ENCODE results near the gene NRCAM.

Gene NRCAM

GRCh38 chr7:108225531-108226181 is 230.6 kb downstream of the NRCAM start:
- CTCF ChIA-PET, result interaction anchor here (1.0 kb wide), 1 partner anchor 233 kb away, joined by 4 read pairs; no protein-coding TSS in a partner anchor
- Histone ChIP-seq H3K36me3 (ENCODE audit: control insufficient read depth in 2 of 2, insufficient read depth in 1 of 2, low read length in 2 of 2) (no peaks in the 10 kb centered on the region), H3K4me3 (ENCODE audit: low read depth, low read length) (no peak overlapping the region), H3K9me3 (ENCODE audit: control insufficient read depth, insufficient read depth, low read depth, low read length) (no peaks in the 10 kb centered on the region), H3K4me1 (ENCODE audit: control insufficient read depth, insufficient read depth, low read length) (no peaks in the 10 kb centered on the region), H3K27ac (ENCODE audit: extremely low read depth, low read depth, low read length) (no peak overlapping the region)
- POLR2A ChIA-PET, result no interaction called here
- TF ChIP-seq ZNF37A (tag by site-specific recombination; IDR thresholded peaks at IDR 0.05) (no peak), ZNF645 (tag by site-specific recombination; IDR thresholded peaks at IDR 0.05) (no peak), ZNF626 (tag by site-specific recombination; IDR thresholded peaks at IDR 0.05) (no peak)

- H3K36me3 ChIP-seq (ENCODE audit: control insufficient read depth in 2 of 2, insufficient read depth in 1 of 2, low read length in 2 of 2), result no peaks in the 10 kb centered on the region
- no peak for TF ChIP-seq ZNF843 (tag by site-specific recombination; IDR thresholded peaks at IDR 0.05)
- peak; percentile 37; the same call in 1 of the 2 replicates for TF ChIP-seq PRDM6 (tag by site-specific recombination; IDR thresholded peaks at IDR 0.05)
- no peak overlapping the region for H3K4me3 ChIP-seq (ENCODE audit: low read depth, low read length)
- no peaks in the 10 kb centered on the region for H3K4me1 ChIP-seq (ENCODE audit: control insufficient read depth, insufficient read depth, low read length)
- ChIA-PET POLR2A (no interaction called here), CTCF (interaction anchor here (0.6 kb wide), 1 partner anchor 29 kb away, joined by 4 read pairs; no protein-coding TSS in a partner anchor)
- H3K9me3 ChIP-seq (ENCODE audit: control insufficient read depth, insufficient read depth, low read depth, low read length), result no peaks in the 10 kb centered on the region
- no peak overlapping the region for H3K27ac ChIP-seq (ENCODE audit: extremely low read depth, low read depth, low read length)
Observed at GRCh38 chr7:108224387-108224786, 231.8 kb downstream of the NRCAM start.

GRCh38 chr7:108222236-108222892 is 233.9 kb downstream of the NRCAM start:
- ChIA-PET POLR2A (interaction anchor here (0.7 kb wide), 1 partner anchor 38 kb away, joined by 3 read pairs; no protein-coding TSS in a partner anchor), CTCF (interaction anchor here (0.9 to 1.3 kb wide), 2 partner anchors 31 to 72 kb away, joined by 3 read pairs; no protein-coding TSS in a partner anchor)
- TF ChIP-seq ZNF785 (tag by site-specific recombination; IDR thresholded peaks at IDR 0.05), result no peak
- no peak for TF ChIP-seq ZNF202 (tag by site-specific recombination; IDR thresholded peaks at IDR 0.05; ENCODE audit: borderline replicate concordance)
- TF ChIP-seq ZNF132 (tag by site-specific recombination; IDR thresholded peaks at IDR 0.05; ENCODE audit: borderline replicate concordance), result no peak
- TF ChIP-seq ZNF37A (tag by site-specific recombination; IDR thresholded peaks at IDR 0.05), result no peak
- TF ChIP-seq WT1 (tag by site-specific recombination; IDR thresholded peaks at IDR 0.05), result no peak
- no peak for TF ChIP-seq ZNF114 (tag by site-specific recombination; IDR thresholded peaks at IDR 0.05)
- TF ChIP-seq ZNF580 (tag by site-specific recombination; IDR thresholded peaks at IDR 0.05), result no peak
- TF ChIP-seq ZNF133 (tag by site-specific recombination; IDR thresholded peaks at IDR 0.05), result no peak
- no peak for TF ChIP-seq ZNF501 (tag by site-specific recombination; IDR thresholded peaks at IDR 0.05)
- TF ChIP-seq ZNF266 (tag by site-specific recombination; IDR thresholded peaks at IDR 0.05; ENCODE audit: low read depth), result no peak
- no peak for TF ChIP-seq ZNF555 (tag by site-specific recombination; conservative IDR thresholded peaks at IDR 0.05)
- no peak for TF ChIP-seq ZFP41 (tag by site-specific recombination; IDR thresholded peaks at IDR 0.05; ENCODE audit: borderline replicate concordance)
- TF ChIP-seq INSM2 (tag by site-specific recombination; IDR thresholded peaks at IDR 0.05), result no peak
- no peak for TF ChIP-seq SALL2 (tag by site-specific recombination; IDR thresholded peaks at IDR 0.05; ENCODE audit: borderline replicate concordance)
- no peak for TF ChIP-seq ZNF140 (tag by site-specific recombination; IDR thresholded peaks at IDR 0.05)
- TF ChIP-seq ZNF426 (tag by site-specific recombination; IDR thresholded peaks at IDR 0.05), result no peak
- H3K9me3 ChIP-seq (ENCODE audit: control insufficient read depth, insufficient read depth, low read depth, low read length), result no peaks in the 10 kb centered on the region
- no peaks in the 10 kb centered on the region for H3K4me1 ChIP-seq (ENCODE audit: control insufficient read depth, insufficient read depth, low read length)
- H3K4me3 ChIP-seq (ENCODE audit: low read depth, low read length), result no peak overlapping the region
- no peak overlapping the region for H3K27ac ChIP-seq (ENCODE audit: extremely low read depth, low read depth, low read length)
- no peaks in the 10 kb centered on the region for H3K36me3 ChIP-seq (ENCODE audit: control insufficient read depth in 2 of 2, insufficient read depth in 1 of 2, low read length in 2 of 2)
